Tibial nerve (tissue), 3 donors: ENCODE results near the gene CTNNA3.

Source experiments
- CTCF ChIP-seq, 5 experiments: fragments of 200-600 bp in 3 of 5; fragments of 450-650 bp in 2 of 5; sonication (generic) in 3 of 5; IDR thresholded peaks; one replicate each; pipeline ENCODE4 v1.5.1; 2016 to 2019; ENCODE audit warnings: antibody characterized with exemption in 5 of 5, mild to moderate bottlenecking in 3 of 5, moderate library complexity in 2 of 5
- POLR2A ChIP-seq, 2 donors: fragments of 450-650 bp; IDR thresholded peaks; one replicate each; pipeline ENCODE4 v1.6.1; 2017; ENCODE audit warnings: antibody characterized with exemption in 2 of 2, mild to moderate bottlenecking in 2 of 2, moderate library complexity in 2 of 2

GRCh38 chr10:67173787-67174186 lies 522.2 kb downstream of the CTNNA3 start:
- TF ChIP-seq POLR2A (IDR thresholded peaks at IDR 0.05) (no peak), CTCF (IDR thresholded peaks at IDR 0.05) (no peak)
